PC-3 (cell line): ENCODE measurements around the gene RUNDC1. TPM values are rescaled to one million over a fixed set of nuclear protein-coding genes. Genes with fewer than 3 reads are reported as not detected.
A peak's percentile ranks its signal among the peaks of the same experiment; 100 is the strongest.
"Not testable (repeated sequence)": the region's sequence is repeated elsewhere in the genome, so short reads cannot be mapped to it uniquely, and the experiment has no call there.

Experiments
- ATAC-seq: fragments of 200-7000 bp; cut with Tn5 transposase; 2 replicates; pipeline ENCODE4 v1.9.1; 2020; ENCODE audit warnings: mild to moderate bottlenecking, moderate library complexity
- BruUV-seq: library from RNA; stranded (reverse); fragments of 400-500 nt; replicated peaks from 2 replicates; lab custom pipeline; 2021; lab: Mats Ljungman, UMichigan
- CTCF ChIA-PET: fragments of 300-600 bp; sonication (Branson Sonifier 250); formaldehyde crosslinking; loops from one replicate; lab custom pipeline; 2022; ENCODE audit warnings: antibody characterized with exemption; lab: Charles Lee
- POLR2A ChIA-PET: fragments of 300-600 bp; sonication (Branson Sonifier 250); formaldehyde crosslinking; loops from one replicate; lab custom pipeline; 2022; ENCODE audit warnings: antibody characterized with exemption; ENCODE audit not compliant: unreplicated experiment; lab: Charles Lee
- DNase-seq: peaks from one replicate; pipeline ENCODE4 v3.0.0-alpha.2; 2015
- H2AFZ ChIP-seq: fragments of 300-600 bp; sonication (generic); 2 replicates; pipeline ENCODE4 v1.6.0; 2016; ENCODE audit warnings: antibody characterized with exemption, low read length
- H3F3A ChIP-seq: fragments of 300-600 bp; sonication (generic); one replicate; pipeline ENCODE4 v1.6.0; 2017; ENCODE audit warnings: antibody characterized with exemption, low read length, control low read depth, mild to moderate bottlenecking; ENCODE audit not compliant: unreplicated experiment
- H3K27ac ChIP-seq: fragments of 300-600 bp; sonication (generic); 2 replicates; pipeline ENCODE4 v1.5.1; 2016; ENCODE audit warnings: mild to moderate bottlenecking, low read length
- H3K27me3 ChIP-seq: fragments of 300-600 bp; sonication (generic); 2 replicates; pipeline ENCODE4 v1.6.1; 2016; ENCODE audit warnings: low read length, mixed read lengths
- H3K36me3 ChIP-seq: fragments of 300-600 bp; sonication (generic); 2 replicates; pipeline ENCODE4 v1.6.1; 2016; ENCODE audit warnings: low read depth, mixed run types, low read length, mixed read lengths
- H3K4me1 ChIP-seq: fragments of 300-600 bp; sonication (generic); 2 replicates; pipeline ENCODE4 v1.5.1; 2016; ENCODE audit warnings: low read length; ENCODE audit not compliant: insufficient read depth
- H3K4me2 ChIP-seq: fragments of 300-600 bp; sonication (generic); 2 replicates; pipeline ENCODE4 v1.6.0; 2016; ENCODE audit warnings: low read length
- H3K4me3 ChIP-seq: fragments of 300-600 bp; sonication (generic); 2 replicates; pipeline ENCODE4 v1.5.1; 2016; ENCODE audit warnings: mild to moderate bottlenecking, low read length, mixed read lengths
- H3K79me2 ChIP-seq: fragments of 300-600 bp; sonication (generic); 2 replicates; pipeline ENCODE4 v1.6.1; 2017; ENCODE audit warnings: low read length, mixed read lengths
- H3K9ac ChIP-seq: fragments of 300-600 bp; sonication (generic); 2 replicates; pipeline ENCODE4 v1.6.0; 2016; ENCODE audit warnings: mild to moderate bottlenecking, low read length
- H3K9me2 ChIP-seq: fragments of 300-600 bp; sonication (generic); replicated peaks from 2 replicates; pipeline ENCODE4 v1.6.1; 2016; ENCODE audit warnings: mixed run types, low read length, mixed read lengths
- H3K9me3 ChIP-seq: fragments of 300-600 bp; sonication (generic); 2 replicates; pipeline ENCODE4 v1.6.1; 2016; ENCODE audit warnings: low read length, mixed read lengths
- H4K20me1 ChIP-seq: fragments of 300-600 bp; sonication (generic); 2 replicates; pipeline ENCODE4 v1.6.1; 2016; ENCODE audit warnings: low read length, mixed read lengths
- EZH2 ChIP-seq: fragments of 300-600 bp; sonication (generic); IDR thresholded peaks from one replicate; pipeline ENCODE4 v1.6.1; 2017; ENCODE audit warnings: antibody characterized with exemption, mild to moderate bottlenecking, low read length; ENCODE audit not compliant: unreplicated experiment
- EZH2phosphoT487 ChIP-seq: fragments of 300-600 bp; sonication (generic); IDR thresholded peaks from 2 replicates; pipeline ENCODE4 v1.6.1; 2018; ENCODE audit warnings: mild to moderate bottlenecking, antibody characterized with exemption, low read length, borderline replicate concordance
- intact Hi-C: fragments of 100-400 bp; cut with micrococcal nuclease; formaldehyde crosslinking; loops from 2 replicates; pipeline ENCODE4 v1.9.0; 2023
- total RNA-seq: library from RNA; depleted of rRNA; stranded (reverse); fragments of >200 nt; gene quantifications from 2 replicates; pipeline ENCODE4 v1.2.3, GENCODE V29; 2014
- TF ChIP-seq, protein P1 (sequence below): fragments of 300-600 bp; sonication (generic); conservative IDR thresholded peaks from 2 replicates; pipeline ENCODE4 v1.5.1; 2017; ENCODE audit warnings: antibody characterized with exemption, low read depth, mild to moderate bottlenecking, low read length

Gene RUNDC1
- total RNA-seq, 1 experiment from 2014 or later, result 9.5 TPM

DNA sequence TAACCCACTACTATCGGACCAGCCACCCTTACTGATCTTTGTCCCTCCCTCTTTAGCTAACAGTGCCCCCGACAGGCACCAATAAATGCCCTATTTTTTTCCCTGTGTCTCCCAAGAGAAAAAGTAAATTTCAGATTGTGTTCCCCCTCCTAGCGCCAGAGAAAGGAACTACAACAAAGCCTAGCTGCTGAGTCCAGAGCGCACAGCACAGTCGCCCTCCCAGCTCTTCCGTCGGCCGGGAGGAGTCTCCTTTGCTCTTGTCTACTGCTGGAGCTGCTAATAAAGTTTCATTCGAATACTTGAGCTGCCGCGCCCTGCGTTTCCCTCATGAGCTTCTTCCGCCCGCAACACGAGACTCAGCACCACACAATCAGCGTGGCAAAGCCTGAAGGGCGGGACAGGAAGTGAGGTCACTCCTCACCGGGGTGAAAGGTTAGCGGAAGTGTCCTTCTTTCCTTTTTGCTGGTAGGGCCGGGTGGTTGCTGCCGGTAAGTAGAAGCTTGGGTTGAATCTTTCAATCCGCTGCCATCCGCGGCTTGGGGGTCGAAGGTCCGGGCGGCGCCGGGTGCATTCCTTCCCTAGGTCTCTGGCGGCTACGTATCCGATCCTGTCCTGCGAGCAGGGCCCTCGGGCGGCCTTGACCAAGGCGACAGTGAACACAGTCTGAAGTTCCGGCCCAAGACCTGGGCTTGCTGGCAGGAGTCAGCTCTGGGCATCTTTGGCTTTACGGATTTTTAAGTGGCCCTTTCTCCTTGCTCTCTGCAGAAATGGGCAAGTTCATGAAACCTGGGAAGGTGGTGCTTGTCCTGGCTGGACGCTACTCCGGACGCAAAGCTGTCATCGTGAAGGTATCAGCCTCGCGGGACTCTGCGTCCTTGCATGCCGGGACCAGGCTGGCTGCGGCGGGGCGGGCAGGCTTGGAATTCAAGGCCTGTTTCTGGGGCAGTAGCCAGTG lies 17.9 kb downstream of the RUNDC1 start, which contains the start of gene RPL27:
RPL27 (plus strand) TSS at position 436 of the 955 bp plus-strand sequence; CDS start at position 768, 332 bp downstream.
- BruUV-seq, result TSS peak; percentile 77
- H3K4me1 ChIP-seq, result peaks cover 36% of the 10 kb centered on the region
- ATAC-seq (peak; percentile 85), DNase-seq (peak; percentile 98)
- peaks cover 27% of the 10 kb centered on the region for H3K79me2 ChIP-seq
- H3K4me3 ChIP-seq, result peak within 1 kb of the TSS; percentile 95
- CTCF ChIA-PET, result interaction anchor here (0.6 to 1.6 kb wide), 9 partner anchors 16 to 1191 kb away, joined by 3 to 20 read pairs (median 3); partner anchors contain the start of genes RUNDC1 and WNK4
- 0 out of 2 replicates have a peak within 1 kb of the TSS, but pooled peaks have one; percentile 29 for H2AFZ ChIP-seq
- H3K27me3 ChIP-seq, result no peaks in the 10 kb centered on the region
- peaks cover 16% of the 10 kb centered on the region; the same call in 1 of the 2 replicates for H4K20me1 ChIP-seq
- no peaks in the 10 kb centered on the region for H3K9me2 ChIP-seq
- POLR2A ChIA-PET, result interaction anchor here (0.6 to 1.2 kb wide), 8 partner anchors 10 to 1896 kb away, joined by 3 to 16 read pairs (median 4); no protein-coding TSS in a partner anchor
- H3K27ac ChIP-seq, result peak within 1 kb of the TSS; percentile 79
- H3K36me3 ChIP-seq, result peaks cover 33% of the 10 kb centered on the region
- no peak for TF ChIP-seq EZH2
- TF ChIP-seq, protein P1, sequence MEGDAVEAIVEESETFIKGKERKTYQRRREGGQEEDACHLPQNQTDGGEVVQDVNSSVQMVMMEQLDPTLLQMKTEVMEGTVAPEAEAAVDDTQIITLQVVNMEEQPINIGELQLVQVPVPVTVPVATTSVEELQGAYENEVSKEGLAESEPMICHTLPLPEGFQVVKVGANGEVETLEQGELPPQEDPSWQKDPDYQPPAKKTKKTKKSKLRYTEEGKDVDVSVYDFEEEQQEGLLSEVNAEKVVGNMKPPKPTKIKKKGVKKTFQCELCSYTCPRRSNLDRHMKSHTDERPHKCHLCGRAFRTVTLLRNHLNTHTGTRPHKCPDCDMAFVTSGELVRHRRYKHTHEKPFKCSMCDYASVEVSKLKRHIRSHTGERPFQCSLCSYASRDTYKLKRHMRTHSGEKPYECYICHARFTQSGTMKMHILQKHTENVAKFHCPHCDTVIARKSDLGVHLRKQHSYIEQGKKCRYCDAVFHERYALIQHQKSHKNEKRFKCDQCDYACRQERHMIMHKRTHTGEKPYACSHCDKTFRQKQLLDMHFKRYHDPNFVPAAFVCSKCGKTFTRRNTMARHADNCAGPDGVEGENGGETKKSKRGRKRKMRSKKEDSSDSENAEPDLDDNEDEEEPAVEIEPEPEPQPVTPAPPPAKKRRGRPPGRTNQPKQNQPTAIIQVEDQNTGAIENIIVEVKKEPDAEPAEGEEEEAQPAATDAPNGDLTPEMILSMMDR, result peak; percentile 73
- TF ChIP-seq EZH2phosphoT487, result no peak
- intact Hi-C loops, result loop anchor here (2.0 to 5.0 kb wide), 2 partner anchors 33 to 151 kb away; partner anchors contain the start of gene AARSD1
- H3F3A ChIP-seq, result no peaks in the 10 kb centered on the region
- H3K9ac ChIP-seq, result peak within 1 kb of the TSS; percentile 99
- H3K9me3 ChIP-seq, result no peaks in the 10 kb centered on the region
- H3K4me2 ChIP-seq, result peak within 1 kb of the TSS; percentile 99

DNA sequence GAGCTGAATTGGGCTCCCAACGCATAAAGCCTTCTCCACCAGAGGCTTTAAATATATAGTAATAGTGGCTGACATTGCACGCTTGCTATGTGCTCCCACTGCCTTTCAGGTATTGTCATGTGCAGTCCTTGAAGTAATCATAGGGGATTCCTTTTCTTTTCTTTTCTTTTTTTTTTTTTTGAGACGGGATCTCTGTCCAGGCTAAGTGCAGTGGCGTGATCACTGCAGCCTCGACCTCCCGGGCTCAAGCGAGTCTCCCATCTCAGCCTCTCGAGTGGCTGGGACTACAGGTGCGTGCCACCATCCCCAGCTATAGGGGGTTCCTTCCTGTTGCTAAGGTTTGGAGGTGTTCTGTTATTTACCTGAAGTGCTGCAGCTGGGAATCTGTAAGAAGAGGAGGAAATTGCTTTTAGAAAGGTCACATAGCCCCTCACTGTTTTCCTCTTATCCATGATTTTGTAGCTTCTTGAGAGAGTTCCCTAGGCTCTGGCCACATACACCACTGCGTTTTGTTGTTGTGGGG lies 18.7 kb downstream of the RUNDC1 start:
- H3K4me1 ChIP-seq, result peaks cover 41% of the 10 kb centered on the region

DNA sequence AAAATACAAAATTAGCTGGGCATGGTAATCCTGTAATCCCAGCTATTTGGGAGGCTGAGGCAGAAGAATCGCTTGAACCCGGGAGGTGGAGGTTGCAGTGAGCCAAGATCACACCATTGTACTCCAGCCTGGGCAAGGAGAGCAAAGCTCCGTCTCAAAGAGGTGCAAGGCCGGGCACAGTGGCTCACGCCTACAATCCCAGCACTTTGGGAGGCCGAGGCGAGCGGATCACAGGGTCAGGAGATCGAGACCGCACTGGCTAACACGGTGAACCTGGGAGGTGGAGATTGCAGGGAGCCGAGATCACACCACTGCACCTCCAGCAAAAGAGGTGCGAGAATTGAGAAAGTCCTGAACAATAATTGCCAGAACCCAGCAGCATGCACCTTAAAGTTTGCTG lies 20.5 kb downstream of the RUNDC1 start:
- H3F3A ChIP-seq, H3K9me2 ChIP-seq, DNase-seq, H3K4me3 ChIP-seq, ATAC-seq, intact Hi-C loops, H3K9ac ChIP-seq, POLR2A ChIA-PET, H3K27me3 ChIP-seq, H3K27ac ChIP-seq, CTCF ChIA-PET, BruUV-seq, H3K9me3 ChIP-seq, H2AFZ ChIP-seq: not testable (repeated sequence)
- Histone ChIP-seq H4K20me1 (peaks cover 16% of the 10 kb centered on the region; the same call in 1 of the 2 replicates), H3K36me3 (peaks cover 28% of the 10 kb centered on the region), H3K79me2 (peaks cover 27% of the 10 kb centered on the region), H3K4me2 (peak overlapping the region; percentile 22; the same call in 1 of the 2 replicates), H3K4me1 (peaks cover 41% of the 10 kb centered on the region)

More for the DNA sequence above, 18.7 kb downstream of the RUNDC1 start:
- H3K9me2 ChIP-seq, result no peaks in the 10 kb centered on the region
- H4K20me1 ChIP-seq, result peaks cover 16% of the 10 kb centered on the region; the same call in 1 of the 2 replicates
- peak overlapping the region; percentile 99 for H3K9ac ChIP-seq
- H3K9me3 ChIP-seq, result no peaks in the 10 kb centered on the region
- no peaks in the 10 kb centered on the region for H3K27me3 ChIP-seq
- H3K4me2 ChIP-seq, result peak overlapping the region; percentile 99
- no peak overlapping the region for H2AFZ ChIP-seq
- BruUV-seq, result no TSS peak
- DNase-seq, result no peak
- peak overlapping the region; percentile 79 for H3K27ac ChIP-seq
- H3K4me3 ChIP-seq, result peak overlapping the region; percentile 95
- intact Hi-C loops, result loop anchor here (2.0 to 5.0 kb wide), 2 partner anchors 34 to 152 kb away; partner anchors contain the start of gene AARSD1
- no peaks in the 10 kb centered on the region for H3F3A ChIP-seq
- TF ChIP-seq EZH2phosphoT487, result no peak
- no peak for TF ChIP-seq EZH2
- TF ChIP-seq, protein P1, result no peak
- ATAC-seq, result no peak
- ChIA-PET CTCF (no interaction called here), POLR2A (no interaction called here)
- H3K79me2 ChIP-seq, result peaks cover 27% of the 10 kb centered on the region
- peaks cover 33% of the 10 kb centered on the region for H3K36me3 ChIP-seq
